ENCODE measurements around the gene GPR153. TPM values are rescaled to one million over a fixed set of nuclear protein-coding genes. Genes with fewer than 3 reads are reported as not detected.

The GPR153 gene
- total and polyA plus RNA-seq, 2 of the 13 experiments (the other 11 are each of a cell fraction or from before 2014, with no cell fraction given), result 0.22 to 0.31 TPM

DNA sequence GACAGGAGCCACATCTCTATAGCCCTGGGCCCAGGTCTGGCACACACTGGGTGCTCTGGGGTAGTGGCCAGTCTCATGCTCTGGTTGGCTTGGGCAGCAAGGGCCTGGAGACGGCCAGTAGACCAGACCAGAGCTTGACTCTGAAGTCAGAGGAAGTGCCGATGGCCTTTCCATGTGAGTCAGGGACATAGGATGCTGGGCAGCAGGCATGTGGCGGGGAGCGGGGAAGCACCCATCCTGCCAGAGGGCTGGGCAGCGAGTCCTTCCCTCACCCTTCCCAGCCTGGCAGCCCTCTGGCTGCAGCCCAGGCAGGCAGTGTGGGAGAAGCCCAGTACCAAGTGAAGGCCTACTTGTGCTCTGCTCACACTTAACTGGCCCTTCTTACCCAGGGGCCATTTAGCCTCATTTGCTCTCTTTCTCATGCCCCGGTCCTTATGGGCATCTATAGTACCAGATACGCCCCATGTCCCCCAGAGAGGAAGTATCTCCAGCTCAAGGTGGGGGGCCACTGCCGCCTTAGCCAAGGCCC lies 3.3 kb downstream of the GPR153 start:
- H3K36me3 ChIP-seq (replicated peaks in 1 of 2; ENCODE audit: control insufficient read depth in 1 of 2, insufficient read depth in 2 of 2, low read length in 2 of 2), result no peaks in the 10 kb centered on the region
- WGBS (ENCODE audit: low lambda C conversion rate), result 52% methylated on average over 5 of the region's 8 CpGs
- in situ Hi-C loops (cut with HindIII; ENCODE audit: extremely low pct_ligation_motif_present, low pct_unique_long_range_greater_than_20kb), result no loop called here
- intact Hi-C loops (cut with micrococcal nuclease; ENCODE audit: unreplicated experiment), result no loop called here
- peaks cover 24% of the 10 kb centered on the region for H3K4me1 ChIP-seq (ENCODE audit: insufficient read depth, low read length)
- no peak overlapping the region for H3K27ac ChIP-seq (ENCODE audit: extremely low read length, insufficient read depth, low read length)
- no peak overlapping the region for H3K4me3 ChIP-seq (replicated peaks in 1 of 3; ENCODE audit: insufficient read depth in 1 of 3, low read depth in 2 of 3, low read length in 3 of 3)
- no peaks in the 10 kb centered on the region for H3K79me2 ChIP-seq (ENCODE audit: insufficient read depth, low read length)
- no peaks in the 10 kb centered on the region for H3K9me3 ChIP-seq (ENCODE audit: low read length)
- TF ChIP-seq ZNF878 (CRISPR knock-in tag; IDR thresholded peaks at IDR 0.05) (no peak), NCOR1 (IDR thresholded peaks at IDR 0.05; ENCODE audit: borderline replicate concordance, low read length) (no peak), ZNF607 (CRISPR knock-in tag; IDR thresholded peaks at IDR 0.05; ENCODE audit: borderline replicate concordance) (no peak), ZNF318 (CRISPR knock-in tag; IDR thresholded peaks at IDR 0.05) (no peak), ZNF329 (CRISPR knock-in tag; IDR thresholded peaks at IDR 0.05; ENCODE audit: low read depth) (no peak), U2AF1 (optimal IDR thresholded peaks at IDR 0.05; ENCODE audit: low read depth, low read length) (no peak), ZNF737 (CRISPR knock-in tag; IDR thresholded peaks at IDR 0.05; ENCODE audit: borderline replicate concordance) (no peak), ZNF251 (CRISPR knock-in tag; IDR thresholded peaks at IDR 0.05) (no peak), GATA4 (IDR thresholded peaks at IDR 0.05; ENCODE audit: borderline replicate concordance, low read depth) (no peak), ZFYVE20 (CRISPR knock-in tag; IDR thresholded peaks at IDR 0.05; ENCODE audit: borderline replicate concordance, low read depth) (no peak), NRL (CRISPR knock-in tag; IDR thresholded peaks at IDR 0.05; ENCODE audit: borderline replicate concordance) (no peak), ZNF777 (CRISPR knock-in tag; IDR thresholded peaks at IDR 0.05) (no peak), SAFB2 (CRISPR knock-in tag; IDR thresholded peaks at IDR 0.05; ENCODE audit: borderline replicate concordance, low read depth) (no peak), TFDP1 (CRISPR knock-in tag; IDR thresholded peaks at IDR 0.05; ENCODE audit: borderline replicate concordance) (no peak), ZMAT5 (CRISPR knock-in tag; IDR thresholded peaks at IDR 0.05; ENCODE audit: borderline replicate concordance, low read depth) (no peak)
- no peak overlapping the region for H3K4me2 ChIP-seq (ENCODE audit: low read depth, low read length)
- DNase-seq (ENCODE audit: low spot score), result no peak
- no TSS peak for BruUV-seq (replicated peaks)
- ChIA-PET CTCF (ENCODE audit: low intra/inter-chr PET ratio, low total read pairs) (no interaction called here), POLR2A (no interaction called here)
- no peak overlapping the region for H2AFZ ChIP-seq (ENCODE audit: low read length)
- no peak for ATAC-seq
- H3K9ac ChIP-seq (ENCODE audit: insufficient read depth, low read depth, low read length), result no peak overlapping the region
- peaks cover 0 to 7% of the 10 kb centered on the region in 2 experiments; a peak in 3 of 5 replicates for H3K27me3 ChIP-seq (ENCODE audit: control insufficient read depth in 1 of 2, insufficient read depth in 2 of 2, low read length in 2 of 2)
- H4K20me1 ChIP-seq (ENCODE audit: insufficient read depth, low read length), result no peaks in the 10 kb centered on the region
- no peak for FAIRE-seq

Data from HepG2 (cell line).